H9 (cell line): ENCODE measurements around the gene THBS2. TPM values are rescaled to one million over a fixed set of nuclear protein-coding genes. Genes with fewer than 3 reads are reported as not detected.

Experiments used
- DNase-seq: peaks from one replicate; pipeline ENCODE4 v3.0.0-alpha.2; 2017
- H2AFZ ChIP-seq: one replicate; pipeline ENCODE4 v1.6.1; 2013; ENCODE audit warnings: mild to moderate bottlenecking, low read length, control low read depth, moderate library complexity
- H2AK5ac ChIP-seq: 2 replicates; pipeline ENCODE4 v1.6.1; 2013; ENCODE audit warnings: low read length, control low read depth, mixed read lengths; ENCODE audit not compliant: insufficient read length
- H2BK120ac ChIP-seq: one replicate; pipeline ENCODE4 v1.6.1; 2013; ENCODE audit warnings: low read depth, mild to moderate bottlenecking, low read length, control low read depth, inconsistent platforms; ENCODE audit not compliant: poor library complexity, severe bottlenecking
- H2BK12ac ChIP-seq: 2 replicates; pipeline ENCODE4 v1.6.1; 2013; ENCODE audit warnings: low read length, control low read depth, mixed read lengths, low read depth; ENCODE audit not compliant: insufficient read length
- H2BK15ac ChIP-seq: 2 replicates; pipeline ENCODE4 v1.6.1; 2013; ENCODE audit warnings: low read depth, low read length, control low read depth
- H2BK20ac ChIP-seq: one replicate; pipeline ENCODE4 v1.6.1; 2013; ENCODE audit warnings: low read depth, mild to moderate bottlenecking, low read length, control low read depth, inconsistent platforms; ENCODE audit not compliant: poor library complexity, severe bottlenecking
- H2BK5ac ChIP-seq: 2 replicates; pipeline ENCODE4 v1.6.1; 2013; ENCODE audit warnings: low read length, control low read depth, mixed read lengths; ENCODE audit not compliant: insufficient read length
- H3K14ac ChIP-seq: 2 replicates; pipeline ENCODE4 v1.6.1; 2013; ENCODE audit warnings: low read length, control low read depth; ENCODE audit not compliant: insufficient read depth
- H3K18ac ChIP-seq: 2 replicates; pipeline ENCODE4 v1.6.1; 2013; ENCODE audit warnings: low read depth, mild to moderate bottlenecking, mixed read lengths, low read length, control low read depth; ENCODE audit not compliant: insufficient read length
- H3K23ac ChIP-seq: 2 replicates; pipeline ENCODE4 v1.6.1; 2013; ENCODE audit warnings: low read length, control low read depth, mixed read lengths, low read depth; ENCODE audit not compliant: insufficient read length
- H3K23me2 ChIP-seq: 2 replicates; pipeline ENCODE4 v1.6.1; 2013; ENCODE audit warnings: low read depth, mild to moderate bottlenecking, mixed read lengths, low read length, control low read depth; ENCODE audit not compliant: insufficient read length, poor library complexity, severe bottlenecking
- H3K27ac ChIP-seq: 2 replicates; pipeline ENCODE4 v1.5.1; 2013; ENCODE audit warnings: low read length, control low read depth, mixed read lengths, low read depth; ENCODE audit not compliant: insufficient read length
- H3K27me3 ChIP-seq: 2 replicates; pipeline ENCODE4 v1.6.1; 2013; ENCODE audit warnings: low read length, control low read depth, inconsistent platforms; ENCODE audit not compliant: insufficient read depth
- H3K4ac ChIP-seq: 2 replicates; pipeline ENCODE4 v1.6.1; 2013; ENCODE audit warnings: low read depth, mild to moderate bottlenecking, control low read depth, inconsistent platforms, low read length, moderate library complexity
- H3K4me1 ChIP-seq: 2 replicates; pipeline ENCODE4 v1.6.1; 2013; ENCODE audit warnings: low read length, control low read depth, inconsistent platforms; ENCODE audit not compliant: insufficient read depth
- H3K4me2 ChIP-seq: 2 replicates; pipeline ENCODE4 v1.6.1; 2013; ENCODE audit warnings: low read length, control low read depth, mixed read lengths; ENCODE audit not compliant: insufficient read length, insufficient read depth
- H3K56ac ChIP-seq: 2 replicates; pipeline ENCODE4 v1.6.1; 2013; ENCODE audit warnings: low read depth, mild to moderate bottlenecking, mixed read lengths, low read length, control low read depth; ENCODE audit not compliant: insufficient read length
- H3K79me1 ChIP-seq: 2 replicates; pipeline ENCODE4 v1.6.1; 2013; ENCODE audit warnings: low read depth, mild to moderate bottlenecking, moderate library complexity, low read length, control low read depth, inconsistent platforms; ENCODE audit not compliant: insufficient read depth, poor library complexity, severe bottlenecking
- H3K79me2 ChIP-seq: 2 replicates; pipeline ENCODE4 v1.6.1; 2013; ENCODE audit warnings: low read length, control low read depth, inconsistent platforms; ENCODE audit not compliant: insufficient read depth
- H3K9ac ChIP-seq: 2 replicates; pipeline ENCODE4 v1.6.1; 2013; ENCODE audit warnings: low read length, control low read depth, mixed read lengths; ENCODE audit not compliant: insufficient read length; ENCODE audit errors: extremely low read depth
- H3K9me3 ChIP-seq: one replicate; pipeline ENCODE4 v1.6.1; 2013; ENCODE audit warnings: low read depth, low read length, inconsistent platforms; ENCODE audit not compliant: control insufficient read depth
- H3T11ph ChIP-seq: one replicate; pipeline ENCODE4 v1.6.1; 2013; ENCODE audit warnings: mild to moderate bottlenecking, low read length, control low read depth, inconsistent platforms
- H4K20me1 ChIP-seq: one replicate; pipeline ENCODE4 v1.6.1; 2013; ENCODE audit not compliant: control insufficient read depth, insufficient read length, insufficient read depth
- H4K5ac ChIP-seq: 2 replicates; pipeline ENCODE4 v1.6.1; 2013; ENCODE audit warnings: low read depth, mild to moderate bottlenecking, mixed read lengths, low read length, control low read depth; ENCODE audit not compliant: insufficient read length
- H4K8ac ChIP-seq: replicated peaks from 2 replicates; pipeline ENCODE4 v1.6.1; 2013; ENCODE audit warnings: low read length, control low read depth, mixed read lengths, low read depth; ENCODE audit not compliant: insufficient read length
- H4K91ac ChIP-seq: 2 replicates; pipeline ENCODE4 v1.6.1; 2013; ENCODE audit warnings: low read depth, mild to moderate bottlenecking, moderate library complexity, mixed read lengths, low read length, control low read depth; ENCODE audit not compliant: insufficient read length
- H3K27ac Mint-ChIP-seq, 3 experiments: 2 replicates in 2 of 3; 3 replicates in 1 of 3; pipeline ENCODE4 v1.8.0; 2020 to 2021; ENCODE audit warnings: mixed read lengths in 3 of 3, mild to moderate bottlenecking in 1 of 3, moderate library complexity in 1 of 3
- H3K27me3 Mint-ChIP-seq: 2 replicates; pipeline ENCODE4 v1.8.0; 2021; ENCODE audit warnings: low read depth, mild to moderate bottlenecking, moderate library complexity, mixed read lengths
- H3K36me3 Mint-ChIP-seq, 3 experiments: 2 replicates in 2 of 3; 3 replicates in 1 of 3; pipeline ENCODE4 v1.8.0; 2020 to 2021; ENCODE audit warnings: low read depth in 3 of 3, mixed read lengths in 3 of 3; ENCODE audit not compliant: insufficient read depth in 1 of 3
- H3K4me1 Mint-ChIP-seq, 2 experiments: 2 replicates each; pipeline ENCODE4 v1.8.0; 2020; ENCODE audit warnings: mixed read lengths in 2 of 2
- H3K4me3 Mint-ChIP-seq, 2 experiments: 2 replicates in 1 of 2; 3 replicates in 1 of 2; pipeline ENCODE4 v1.8.0; 2020 to 2021; ENCODE audit warnings: mild to moderate bottlenecking in 2 of 2, mixed read lengths in 2 of 2, moderate library complexity in 1 of 2
- H3K9me3 Mint-ChIP-seq, 2 experiments: 2 replicates in 1 of 2; 3 replicates in 1 of 2; pipeline ENCODE4 v1.8.0; 2020; ENCODE audit warnings: mild to moderate bottlenecking in 2 of 2, mixed read lengths in 2 of 2, moderate library complexity in 1 of 2
- WGBS: extraction: QIAGEN DNeasy Blood & Tissue Kit; methylation state at CpG from one replicate; pipeline ENCODE4 v1.1.7; 2013; ENCODE audit warnings: missing lambda C conversion rate, low lambda C conversion rate, mixed read lengths; ENCODE audit not compliant: insufficient read length; ENCODE audit errors: extremely low coverage; 5-methylcytosine and 5-hydroxymethylcytosine counted together
- total RNA-seq: library from RNA; stranded (reverse); gene quantifications from 2 replicates; pipeline ENCODE4 v1.2.1, GENCODE V29; 2021
- TF ChIP-seq, protein P1 (sequence below): fragments of 200-600 bp; sonication (generic); conservative IDR thresholded peaks from 3 replicates; pipeline ENCODE4 v1.8.0; 2021; ENCODE audit warnings: antibody characterized with exemption, mild to moderate bottlenecking

Gene THBS2
- total RNA-seq, 1 experiment from 2014 or later: 14.7 TPM

DNA sequence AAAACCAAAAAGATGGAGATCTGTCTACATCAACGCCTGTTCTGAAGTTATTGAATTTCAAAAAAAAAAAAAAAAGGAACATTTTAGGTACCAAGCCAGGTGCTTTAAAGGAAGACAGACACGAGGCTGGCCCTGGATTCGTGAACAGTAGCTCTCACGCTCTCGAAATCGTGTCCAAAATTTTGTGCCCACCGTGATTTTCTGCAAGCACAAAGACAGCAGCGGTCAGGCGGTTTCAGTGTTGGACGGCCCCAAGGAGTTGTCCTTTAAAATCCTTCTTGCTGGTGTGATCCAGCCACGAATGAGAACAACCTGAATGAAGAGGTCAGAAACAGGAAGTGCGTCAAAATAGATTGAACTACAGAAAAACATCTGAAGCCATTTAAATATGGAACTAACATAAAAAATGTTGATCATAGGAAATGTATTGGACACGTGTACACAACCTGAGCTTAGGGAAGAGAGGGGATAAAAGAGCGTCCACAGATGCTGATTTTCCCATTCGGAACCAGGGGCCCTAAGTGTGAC is 78.2 kb downstream of the THBS2 start:
- H3K27ac Mint-ChIP-seq: peak overlapping the region in 1 of 3 experiments; percentile 64; a peak in 2 of 7 replicates
- H3K9me3 Mint-ChIP-seq: peaks cover 0 to 5% of the 10 kb centered on the region in 2 experiments; a peak in 2 of 5 replicates
- H3K23me2 ChIP-seq: peaks cover 3% of the 10 kb centered on the region

More for the DNA sequence above, 78.2 kb downstream of the THBS2 start:
- Histone ChIP-seq H3K23ac (no peak overlapping the region), H3K27ac (no peak overlapping the region), H4K5ac (no peak overlapping the region), H2AFZ (no peak overlapping the region), H2BK5ac (no peak overlapping the region), H2BK15ac (no peak overlapping the region), H2BK12ac (no peak overlapping the region), H3K27me3 (no peaks in the 10 kb centered on the region), H3K4me1 (no peaks in the 10 kb centered on the region), H3K9me3 (no peaks in the 10 kb centered on the region), H3K56ac (no peak overlapping the region), H2BK20ac (no peak overlapping the region), H3K79me1 (no peaks in the 10 kb centered on the region), H3K79me2 (no peaks in the 10 kb centered on the region), H3K4me2 (no peak overlapping the region), H4K8ac (no peak overlapping the region), H4K91ac (no peak overlapping the region), H4K20me1 (no peaks in the 10 kb centered on the region), H3K9ac (no peak overlapping the region), H3K18ac (no peak overlapping the region), H2AK5ac (no peak overlapping the region), H2BK120ac (no peak overlapping the region), H3K14ac (no peak overlapping the region; the same call in 1 of the 2 replicates), H3K4ac (no peak overlapping the region), H3T11ph (no peak overlapping the region)
- Mint-ChIP-seq H3K36me3 (peaks cover 0 to 5% (median 0%) of the 10 kb centered on the region in 3 experiments; a peak in 2 of 7 replicates), H3K27me3 (peaks cover 1% of the 10 kb centered on the region), H3K4me1 (peaks cover 6 to 10% of the 10 kb centered on the region in 2 experiments), H3K4me3 (no peak overlapping the region)
- DNase-seq: peak; percentile 9
- TF ChIP-seq, protein P1, sequence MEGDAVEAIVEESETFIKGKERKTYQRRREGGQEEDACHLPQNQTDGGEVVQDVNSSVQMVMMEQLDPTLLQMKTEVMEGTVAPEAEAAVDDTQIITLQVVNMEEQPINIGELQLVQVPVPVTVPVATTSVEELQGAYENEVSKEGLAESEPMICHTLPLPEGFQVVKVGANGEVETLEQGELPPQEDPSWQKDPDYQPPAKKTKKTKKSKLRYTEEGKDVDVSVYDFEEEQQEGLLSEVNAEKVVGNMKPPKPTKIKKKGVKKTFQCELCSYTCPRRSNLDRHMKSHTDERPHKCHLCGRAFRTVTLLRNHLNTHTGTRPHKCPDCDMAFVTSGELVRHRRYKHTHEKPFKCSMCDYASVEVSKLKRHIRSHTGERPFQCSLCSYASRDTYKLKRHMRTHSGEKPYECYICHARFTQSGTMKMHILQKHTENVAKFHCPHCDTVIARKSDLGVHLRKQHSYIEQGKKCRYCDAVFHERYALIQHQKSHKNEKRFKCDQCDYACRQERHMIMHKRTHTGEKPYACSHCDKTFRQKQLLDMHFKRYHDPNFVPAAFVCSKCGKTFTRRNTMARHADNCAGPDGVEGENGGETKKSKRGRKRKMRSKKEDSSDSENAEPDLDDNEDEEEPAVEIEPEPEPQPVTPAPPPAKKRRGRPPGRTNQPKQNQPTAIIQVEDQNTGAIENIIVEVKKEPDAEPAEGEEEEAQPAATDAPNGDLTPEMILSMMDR: no peak
- WGBS: no CpG with 5 or more reads among the region's 15 CpGs
